Stomach smooth muscle (tissue), 2 donors: ENCODE results near the gene KCNQ1OT1.

Source experiments
- H3K27ac ChIP-seq: one replicate; pipeline ENCODE4 v1.7.0; 2013; ENCODE audit warnings: mild to moderate bottlenecking, low read length, inconsistent platforms
- H3K27me3 ChIP-seq, 2 donors: one replicate each; pipeline ENCODE4 v1.7.0; 2013; ENCODE audit warnings: low read length in 2 of 2; ENCODE audit not compliant: insufficient read depth in 2 of 2, control insufficient read depth in 1 of 2
- H3K36me3 ChIP-seq, 2 donors: one replicate each; pipeline ENCODE4 v1.7.0; 2013; ENCODE audit warnings: low read length in 2 of 2; ENCODE audit not compliant: control insufficient read depth in 2 of 2, insufficient read depth in 2 of 2
- H3K4me1 ChIP-seq: one replicate; pipeline ENCODE4 v1.7.0; 2013; ENCODE audit warnings: low read length; ENCODE audit not compliant: control insufficient read depth, insufficient read depth
- H3K4me3 ChIP-seq, 2 donors: one replicate each; pipeline ENCODE4 v1.7.0; 2013; ENCODE audit warnings: low read length in 2 of 2
- H3K9ac ChIP-seq, 2 donors: one replicate each; pipeline ENCODE4 v1.7.0; 2013; ENCODE audit warnings: low read length in 2 of 2, mild to moderate bottlenecking in 1 of 2
- H3K9me3 ChIP-seq, 2 donors: one replicate each; pipeline ENCODE4 v1.7.0; 2013; ENCODE audit warnings: low read length in 2 of 2; ENCODE audit not compliant: control insufficient read depth in 2 of 2
- donor health status: healthy.
- donor health status: Pancreatic carcinoma.

Gene KCNQ1OT1

GRCh38 chr11:2570841-2571597 is 128.8 kb downstream of the KCNQ1OT1 start:
- Histone ChIP-seq H3K4me3 (no peak overlapping the region), H3K27me3 (no peaks in the 10 kb centered on the region), H3K36me3 (no peaks in the 10 kb centered on the region), H3K9me3 (no peaks in the 10 kb centered on the region), H3K27ac (no peak overlapping the region), H3K9ac (no peak overlapping the region), H3K4me1 (no peaks in the 10 kb centered on the region)

DNA sequence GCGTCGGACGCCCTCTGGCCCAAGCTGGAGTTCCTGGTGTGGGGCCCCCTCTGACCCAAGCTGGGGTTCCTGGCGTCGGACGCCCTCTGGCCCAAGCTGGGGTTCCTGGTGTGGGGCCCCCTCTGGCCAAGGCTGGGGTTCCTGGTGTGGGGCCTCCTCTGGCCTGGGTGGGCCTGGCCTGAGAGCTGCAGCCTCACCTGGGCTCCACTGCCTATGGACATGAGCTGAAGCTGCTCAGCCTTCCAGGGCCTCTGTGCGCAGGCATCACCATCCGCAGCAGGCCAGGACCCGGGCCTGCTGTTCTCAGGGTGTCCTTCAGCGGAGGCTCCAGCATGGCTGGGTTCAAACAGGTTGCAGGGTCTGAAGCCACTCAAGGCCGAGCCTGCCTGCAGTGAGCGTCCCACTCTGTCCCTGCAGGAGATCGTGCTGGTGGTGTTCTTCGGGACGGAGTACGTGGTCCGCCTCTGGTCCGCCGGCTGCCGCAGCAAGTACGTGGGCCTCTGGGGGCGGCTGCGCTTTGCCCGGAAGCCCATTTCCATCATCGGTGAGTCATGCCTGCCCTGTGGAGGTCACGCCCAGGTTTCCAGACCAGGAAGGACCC is 129.5 kb downstream of the KCNQ1OT1 start:
- Histone ChIP-seq H3K36me3 (no peaks in the 10 kb centered on the region), H3K4me3 (no peak overlapping the region), H3K9me3 (no peaks in the 10 kb centered on the region), H3K4me1 (no peaks in the 10 kb centered on the region), H3K27ac (no peak overlapping the region), H3K27me3 (no peaks in the 10 kb centered on the region), H3K9ac (no peak overlapping the region)

DNA sequence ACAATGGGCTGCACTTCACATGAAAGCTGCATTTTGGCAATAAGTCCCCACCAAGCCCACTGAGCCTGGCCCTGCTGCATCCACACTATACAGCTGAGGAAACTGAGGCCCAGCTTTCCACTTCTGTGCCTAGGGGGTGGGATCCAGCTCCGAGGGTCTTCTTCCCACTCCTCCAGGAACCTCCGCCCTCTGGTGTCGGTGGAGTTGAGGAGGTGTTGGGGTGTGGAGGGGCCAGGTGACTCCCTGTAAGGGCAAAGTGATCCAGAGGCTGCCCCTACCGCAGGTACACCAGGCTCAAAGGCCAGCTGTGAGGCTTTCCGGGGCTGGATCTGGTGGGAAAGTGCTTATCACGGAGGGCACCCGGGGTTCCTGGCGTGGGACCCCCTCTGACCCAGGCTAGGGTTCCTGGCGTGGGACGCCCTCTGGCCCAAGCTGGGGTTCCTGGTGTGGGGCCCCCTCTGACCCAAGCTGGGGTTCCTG is 130.0 kb downstream of the KCNQ1OT1 start:
- H3K36me3 ChIP-seq = no peaks in the 10 kb centered on the region
- no peak overlapping the region for H3K27ac ChIP-seq
- H3K27me3 ChIP-seq = no peaks in the 10 kb centered on the region
- no peaks in the 10 kb centered on the region for H3K4me1 ChIP-seq
- no peak overlapping the region for H3K9ac ChIP-seq
- no peaks in the 10 kb centered on the region for H3K9me3 ChIP-seq
- no peak overlapping the region for H3K4me3 ChIP-seq

DNA sequence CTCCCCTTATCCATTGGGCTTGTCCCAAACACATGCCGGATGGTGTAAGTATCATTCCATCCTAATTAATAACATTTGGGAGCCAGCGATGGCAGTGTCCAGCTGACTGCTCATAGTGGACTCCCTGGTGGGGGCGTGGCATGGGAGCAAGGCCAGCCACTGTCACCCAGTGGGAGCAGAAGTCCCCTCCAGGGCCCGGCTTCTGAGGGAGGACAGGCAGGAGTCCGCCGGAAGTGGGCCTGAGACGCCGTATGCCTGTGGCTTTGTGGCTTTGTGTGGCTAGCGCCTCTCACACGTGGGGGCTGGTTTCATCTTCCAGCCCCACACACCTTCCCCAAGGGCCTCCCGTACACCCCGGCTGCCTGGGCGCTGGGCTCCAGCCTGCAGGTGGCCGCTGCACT is 130.5 kb downstream of the KCNQ1OT1 start:
- Histone ChIP-seq H3K36me3 (no peaks in the 10 kb centered on the region), H3K9me3 (no peaks in the 10 kb centered on the region), H3K4me3 (no peak overlapping the region), H3K4me1 (no peaks in the 10 kb centered on the region), H3K27ac (no peak overlapping the region), H3K9ac (no peak overlapping the region), H3K27me3 (no peaks in the 10 kb centered on the region)

DNA sequence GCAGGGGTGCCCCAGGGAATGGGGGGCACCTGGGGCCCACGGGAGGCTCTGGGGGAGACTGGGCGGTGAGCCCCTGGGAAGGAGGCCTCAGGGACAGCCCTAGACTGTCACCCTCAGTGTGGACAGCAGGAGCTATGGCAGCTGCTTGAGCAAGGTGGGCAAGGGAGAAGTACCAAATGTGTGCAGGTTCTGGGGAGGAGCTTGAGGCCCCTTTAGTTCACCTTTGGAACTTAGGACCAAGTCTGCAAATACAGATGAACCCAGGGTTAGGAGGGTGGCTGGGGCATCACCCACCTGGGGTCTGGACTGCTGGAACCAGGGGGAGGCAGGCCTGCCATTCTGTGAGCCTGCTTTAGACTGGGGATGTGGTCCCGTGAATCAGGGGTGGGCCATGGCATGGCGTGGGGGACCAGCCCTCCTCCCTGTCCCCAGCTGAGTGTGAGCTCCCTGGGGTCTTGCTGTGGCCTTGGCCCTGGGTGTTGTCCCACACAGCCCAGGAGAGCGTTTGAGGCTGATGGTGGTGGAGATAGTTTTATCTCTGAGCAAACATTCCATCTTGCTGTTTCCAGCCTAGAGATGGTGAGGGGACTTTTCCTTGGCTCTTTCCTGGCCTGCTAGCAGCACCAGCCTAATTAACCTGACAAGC is 132.6 kb downstream of the KCNQ1OT1 start:
- Histone ChIP-seq H3K4me1 (no peaks in the 10 kb centered on the region), H3K9ac (no peak overlapping the region), H3K9me3 (no peaks in the 10 kb centered on the region), H3K27ac (no peak overlapping the region), H3K4me3 (no peak overlapping the region), H3K27me3 (no peaks in the 10 kb centered on the region), H3K36me3 (no peaks in the 10 kb centered on the region)

DNA sequence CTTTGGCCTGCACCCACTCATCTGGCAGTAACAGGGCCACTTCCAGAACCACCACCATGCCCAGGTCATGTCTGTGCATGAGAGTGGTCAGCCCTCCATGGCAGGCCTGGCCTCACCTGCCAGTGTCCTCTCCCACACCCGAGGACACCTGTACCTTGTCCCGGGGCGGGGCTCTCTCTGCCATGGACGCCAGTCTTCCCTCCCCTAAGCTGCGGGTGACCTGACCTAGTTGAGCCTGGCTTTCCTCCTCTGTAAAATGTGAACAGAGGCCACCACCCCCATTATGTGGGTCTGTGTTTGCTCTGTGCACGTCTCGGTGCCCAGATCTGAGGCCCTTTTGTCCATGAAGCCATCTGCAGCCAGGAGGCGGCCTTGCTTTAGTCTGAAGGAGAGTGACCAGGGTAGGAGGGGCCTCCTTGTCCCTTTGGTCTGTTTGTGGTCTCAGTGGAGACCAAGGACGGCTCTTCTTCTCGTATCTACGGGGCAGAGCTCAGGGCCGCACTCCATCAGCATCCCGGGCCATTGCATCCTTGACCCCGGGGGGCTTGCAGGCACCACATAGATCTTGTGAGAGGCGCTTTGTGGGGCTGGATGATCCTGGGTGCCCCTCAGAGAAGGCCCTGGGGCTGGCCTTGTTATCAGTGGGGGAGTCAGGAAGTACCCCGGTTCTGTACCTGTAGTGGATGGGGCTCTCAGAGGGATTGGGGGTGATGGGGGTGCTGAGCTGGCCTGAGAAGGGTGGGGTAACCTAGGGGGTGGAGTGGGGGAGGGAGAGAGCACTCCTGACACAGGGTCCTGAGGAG is 133.4 kb downstream of the KCNQ1OT1 start:
- H3K36me3 ChIP-seq = no peaks in the 10 kb centered on the region
- no peak overlapping the region for H3K4me3 ChIP-seq
- no peak overlapping the region for H3K9ac ChIP-seq
- H3K27me3 ChIP-seq = no peaks in the 10 kb centered on the region
- H3K27ac ChIP-seq = no peak overlapping the region
- H3K4me1 ChIP-seq = no peaks in the 10 kb centered on the region
- H3K9me3 ChIP-seq = no peaks in the 10 kb centered on the region

DNA sequence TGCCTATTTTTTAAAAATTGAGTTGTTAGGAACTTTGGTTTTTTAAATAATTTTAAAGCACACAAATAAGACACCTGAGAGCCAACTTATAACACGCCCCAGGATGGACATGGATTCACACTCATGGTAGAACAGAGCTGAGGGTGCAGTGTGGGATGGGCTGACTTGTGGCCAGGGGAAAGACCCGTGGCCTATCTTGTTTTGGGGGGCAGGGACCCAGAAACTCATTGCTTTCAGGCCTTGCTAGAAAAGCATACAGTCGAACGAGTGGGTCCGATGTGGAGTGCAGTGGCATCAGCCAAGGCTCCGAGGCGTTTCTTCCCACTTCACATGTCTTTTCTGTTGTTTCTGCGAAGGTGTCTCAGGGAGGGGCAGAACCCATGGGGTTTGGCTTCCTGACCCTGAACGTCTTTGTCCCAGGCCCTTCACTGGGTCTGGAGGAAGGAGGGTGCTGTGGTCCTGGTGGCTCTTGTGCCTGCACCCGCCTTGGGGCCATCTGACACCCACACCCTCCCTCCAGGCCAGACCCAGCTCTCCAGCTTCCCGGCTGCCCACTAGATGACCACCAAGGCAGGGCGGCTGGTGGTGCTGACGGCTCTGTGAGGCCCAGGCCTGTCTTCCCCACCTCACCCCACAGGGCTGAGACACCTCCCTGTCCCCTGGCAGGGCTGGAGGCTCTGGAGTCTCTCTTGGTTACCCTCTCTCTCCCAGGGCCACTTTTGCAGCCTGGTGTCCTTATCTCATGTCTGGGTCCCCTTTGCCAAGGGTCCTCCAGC is 134.2 kb downstream of the KCNQ1OT1 start:
- H3K27me3 ChIP-seq = no peaks in the 10 kb centered on the region
- H3K9ac ChIP-seq = no peak overlapping the region
- no peak overlapping the region for H3K27ac ChIP-seq
- H3K4me1 ChIP-seq = no peaks in the 10 kb centered on the region
- no peaks in the 10 kb centered on the region for H3K36me3 ChIP-seq
- no peak overlapping the region for H3K4me3 ChIP-seq
- H3K9me3 ChIP-seq = no peaks in the 10 kb centered on the region

- Histone ChIP-seq H3K36me3 (no peaks in the 10 kb centered on the region), H3K9ac (no peak overlapping the region), H3K27ac (no peak overlapping the region), H3K4me3 (no peak overlapping the region), H3K27me3 (no peaks in the 10 kb centered on the region), H3K4me1 (no peaks in the 10 kb centered on the region), H3K9me3 (no peaks in the 10 kb centered on the region)
These were observed 135.0 kb downstream of the KCNQ1OT1 start for GRCh38 chr11:2564588-2565425.

- H3K27me3 ChIP-seq = no peaks in the 10 kb centered on the region
- H3K9ac ChIP-seq = no peak overlapping the region
- H3K4me1 ChIP-seq = no peaks in the 10 kb centered on the region
- H3K36me3 ChIP-seq = no peaks in the 10 kb centered on the region
- no peak overlapping the region for H3K4me3 ChIP-seq
- no peak overlapping the region for H3K27ac ChIP-seq
- no peaks in the 10 kb centered on the region for H3K9me3 ChIP-seq
These were observed 135.7 kb downstream of the KCNQ1OT1 start for GRCh38 chr11:2564008-2564530.
